ENCODE measurements around the gene OR10H5.
"Not testable (repeated sequence)": the region's sequence is repeated elsewhere in the genome, so short reads cannot be mapped to it uniquely, and the experiment has no call there.

Gene OR10H5, protein sequence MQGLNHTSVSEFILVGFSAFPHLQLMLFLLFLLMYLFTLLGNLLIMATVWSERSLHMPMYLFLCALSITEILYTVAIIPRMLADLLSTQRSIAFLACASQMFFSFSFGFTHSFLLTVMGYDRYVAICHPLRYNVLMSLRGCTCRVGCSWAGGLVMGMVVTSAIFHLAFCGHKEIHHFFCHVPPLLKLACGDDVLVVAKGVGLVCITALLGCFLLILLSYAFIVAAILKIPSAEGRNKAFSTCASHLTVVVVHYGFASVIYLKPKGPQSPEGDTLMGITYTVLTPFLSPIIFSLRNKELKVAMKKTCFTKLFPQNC

DNA sequence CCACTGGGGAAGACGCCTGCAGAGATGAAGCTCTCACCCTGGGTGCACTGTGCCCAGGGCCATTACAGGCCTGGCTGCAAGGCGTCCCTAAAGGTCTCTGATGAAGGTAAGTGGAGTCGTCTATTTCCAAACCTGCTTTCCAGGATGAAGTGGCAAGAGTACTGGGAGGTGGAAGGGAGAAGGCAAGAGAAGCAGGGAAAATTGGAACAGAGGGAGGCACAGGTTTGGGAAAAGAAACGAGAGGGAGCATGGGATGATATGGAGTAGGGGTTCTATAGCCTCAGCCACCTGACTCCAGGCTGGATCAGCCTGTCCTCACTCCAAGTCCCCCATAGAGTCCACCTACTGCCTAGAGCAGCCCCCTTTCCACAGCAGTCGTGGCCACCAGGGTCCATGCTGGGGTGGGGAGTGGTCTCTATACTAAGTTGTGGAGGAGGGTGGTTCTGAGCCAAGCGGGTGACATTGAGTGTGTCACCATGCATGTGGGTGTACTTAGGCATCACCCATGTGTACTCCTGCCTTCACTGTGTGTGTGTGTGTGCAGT is at the start of gene OR10H5:
OR10H5 (plus strand) TSS at position 51 of the 545 bp plus-strand sequence. CDS start 6,388 bp downstream, outside the sequence.
- no peak for DNase-seq (ENCODE audit: low read depth in 2 of 2)

DNA sequence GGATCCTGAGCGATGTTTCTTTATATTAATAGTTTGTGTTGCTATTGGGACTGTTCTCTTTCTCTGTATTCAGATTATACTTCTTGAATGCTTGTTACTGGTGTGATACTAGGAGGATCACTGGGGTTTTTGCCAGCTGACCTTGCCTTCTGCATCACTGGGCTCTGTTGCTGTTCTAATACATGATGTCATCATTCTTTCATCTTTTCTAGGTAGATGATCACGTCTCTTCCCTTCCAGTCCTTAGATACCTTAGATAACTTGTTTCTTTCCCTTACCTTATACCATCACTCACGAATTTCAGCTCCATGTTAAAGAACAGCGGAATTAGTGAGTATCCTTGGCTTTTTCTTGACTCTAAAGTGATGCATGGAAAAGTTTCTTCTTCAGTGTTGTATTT is 49.7 kb upstream of the OR10H5 start, which contains the start of gene OR10H3:
OR10H3 (plus strand) TSS at position 264 of the 400 bp plus-strand sequence. CDS start 3,408 bp downstream, outside the sequence.
- no peak for DNase-seq (ENCODE audit: low read depth in 2 of 2)

DNA sequence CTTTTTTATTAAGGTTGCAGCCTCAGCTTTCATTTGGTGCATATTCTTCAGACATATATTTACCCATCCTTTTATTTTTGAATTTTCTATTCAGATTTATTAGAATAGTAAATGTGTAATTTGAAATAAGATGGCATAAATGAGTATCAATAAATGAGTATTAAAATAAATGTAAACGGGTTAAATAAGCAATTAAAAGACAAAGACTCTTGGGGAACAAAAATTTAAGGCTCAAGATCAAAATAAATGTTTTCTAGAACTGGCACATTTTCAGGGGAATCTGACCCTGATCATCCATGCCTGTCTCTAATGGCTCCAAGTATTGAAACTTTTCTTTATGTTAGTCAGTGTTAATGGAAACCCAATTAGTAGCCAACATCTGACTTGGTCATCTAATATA is 46.7 kb upstream of the OR10H5 start:
- DNase-seq (ENCODE audit: low read depth in 2 of 2) = no peak

DNA sequence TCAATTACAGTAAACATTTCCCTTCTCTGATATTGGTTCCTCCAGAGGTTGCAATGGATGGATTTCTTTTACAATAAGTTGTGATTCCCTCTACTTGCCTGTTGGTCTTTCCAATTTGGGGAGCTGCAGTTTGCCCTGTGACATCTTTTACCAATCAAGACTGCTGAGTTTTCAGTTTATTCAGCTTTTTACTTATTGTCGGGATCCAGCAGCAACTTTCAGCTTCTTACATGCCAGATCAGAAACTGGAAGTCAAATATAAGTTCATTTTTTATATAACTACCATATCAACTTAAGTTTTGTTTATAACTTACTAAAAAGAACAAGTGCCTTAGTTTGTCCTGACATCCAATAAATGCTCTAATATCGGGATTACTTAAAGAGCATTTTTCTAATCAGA is 39.2 kb upstream of the OR10H5 start:
- DNase-seq (ENCODE audit: low read depth in 2 of 2) = no peak

DNA sequence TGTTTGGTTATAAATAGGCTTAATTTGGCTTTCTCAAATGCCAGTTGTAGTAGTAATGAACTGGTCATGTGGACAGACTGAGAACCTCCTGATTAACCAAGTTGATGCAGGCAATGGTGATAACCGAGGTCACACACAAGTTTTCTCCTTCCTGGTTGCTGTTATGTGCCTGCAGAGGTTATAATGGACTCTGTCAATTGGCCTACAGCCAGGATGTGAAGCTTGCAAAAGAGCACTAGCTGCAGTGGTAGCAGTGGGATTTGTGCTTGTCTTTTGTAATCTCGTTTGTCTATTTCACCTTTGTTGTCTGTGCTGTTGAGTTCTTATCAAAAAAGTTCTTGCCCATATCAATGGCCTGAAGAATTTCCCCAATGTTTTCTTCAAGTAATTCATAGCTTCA is 29.1 kb upstream of the OR10H5 start:
- no peak for DNase-seq (ENCODE audit: low read depth in 2 of 2)

DNA sequence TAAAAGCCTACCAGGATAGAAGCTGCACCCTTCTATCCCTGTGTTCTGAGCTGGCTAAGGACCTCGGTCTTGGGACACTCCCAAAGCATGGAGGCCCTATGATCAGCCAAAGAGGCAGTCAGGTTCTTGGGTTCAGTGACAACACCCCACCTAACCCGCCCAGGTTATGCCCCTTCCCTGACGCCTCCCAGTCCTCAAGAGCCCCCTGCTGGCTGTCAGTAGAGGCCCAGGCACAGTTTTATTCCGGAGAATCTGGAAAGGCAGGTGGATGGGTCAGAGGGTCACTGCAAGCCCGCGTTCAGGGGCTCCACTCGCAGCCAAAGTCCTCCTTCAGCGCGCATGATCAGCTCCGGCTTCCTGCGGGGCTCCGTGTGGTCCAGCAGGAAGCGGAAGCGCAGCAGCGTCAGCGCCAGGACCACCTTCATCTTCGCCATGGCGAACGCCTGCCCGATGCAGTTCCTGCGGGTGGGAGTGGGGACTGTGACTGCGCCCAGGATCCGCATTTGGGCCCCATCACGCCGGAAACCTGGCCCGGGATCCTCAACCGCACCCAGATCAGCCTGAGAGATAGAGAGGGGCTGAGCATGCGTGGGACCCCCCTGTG is 27.4 kb upstream of the OR10H5 start:
- DNase-seq (ENCODE audit: low read depth in 2 of 2) = no peak

DNA sequence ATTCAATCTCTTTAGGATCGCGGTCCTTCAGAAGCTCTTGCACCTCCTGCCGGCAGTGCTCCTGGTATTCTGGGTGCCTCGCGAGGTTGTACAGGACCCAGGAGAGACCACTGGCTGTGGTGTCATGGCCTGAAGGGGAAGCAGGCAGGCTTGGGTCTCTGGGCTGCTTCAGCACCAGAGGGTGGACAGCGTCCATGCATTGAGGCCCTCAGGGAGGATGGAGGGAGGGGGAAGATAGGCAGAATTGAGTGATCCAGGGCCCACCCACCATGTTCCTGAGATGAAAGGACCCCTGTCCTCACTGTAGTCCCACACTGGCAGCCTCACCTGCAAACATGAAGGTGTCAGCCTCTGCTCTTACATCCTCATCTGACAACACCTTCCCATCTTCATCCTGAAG is 17.9 kb upstream of the OR10H5 start:
- DNase-seq (ENCODE audit: low read depth in 2 of 2) = no peak

DNA sequence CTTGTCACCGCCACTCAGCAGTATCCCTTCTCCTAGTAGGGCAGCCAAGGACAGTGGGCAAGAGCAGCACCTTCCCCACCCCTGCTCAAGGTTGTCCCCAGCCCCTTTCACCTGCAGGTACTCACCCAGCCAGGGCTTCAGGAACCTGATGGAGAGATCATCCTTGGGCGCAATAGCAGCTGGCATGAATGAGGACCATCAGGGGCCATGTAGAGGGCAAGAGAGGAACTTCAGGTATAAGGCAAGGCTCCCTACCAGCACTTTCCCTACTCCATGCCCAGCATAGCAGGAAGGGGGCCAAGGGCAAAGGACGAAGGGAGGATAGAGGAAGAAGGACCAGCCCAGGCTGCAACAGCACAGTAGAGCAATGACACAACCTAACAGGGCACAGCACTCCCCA is 13.3 kb upstream of the OR10H5 start:
- not testable (repeated sequence) for DNase-seq (ENCODE audit: low read depth in 2 of 2)

DNA sequence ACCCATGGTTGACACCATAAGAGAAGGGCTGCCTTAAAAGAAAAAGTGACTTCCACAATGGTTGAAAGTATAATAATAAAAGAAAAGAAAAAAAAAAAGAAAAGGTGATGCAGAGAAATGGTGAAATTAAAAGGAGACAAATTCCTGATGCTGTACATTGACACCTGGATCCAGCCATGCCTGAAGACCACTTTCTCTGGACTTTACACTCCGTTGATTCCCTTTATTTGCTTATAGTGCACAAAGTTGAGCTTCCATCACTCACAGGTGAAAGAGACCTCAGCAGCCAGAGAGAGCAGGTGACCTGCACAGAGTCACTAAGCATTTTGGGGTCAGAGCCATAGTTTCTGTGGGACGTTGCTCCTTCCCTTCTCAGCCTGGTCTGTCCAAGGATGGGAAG is 12.2 kb upstream of the OR10H5 start:
- no peak for DNase-seq (ENCODE audit: low read depth in 2 of 2)

DNA sequence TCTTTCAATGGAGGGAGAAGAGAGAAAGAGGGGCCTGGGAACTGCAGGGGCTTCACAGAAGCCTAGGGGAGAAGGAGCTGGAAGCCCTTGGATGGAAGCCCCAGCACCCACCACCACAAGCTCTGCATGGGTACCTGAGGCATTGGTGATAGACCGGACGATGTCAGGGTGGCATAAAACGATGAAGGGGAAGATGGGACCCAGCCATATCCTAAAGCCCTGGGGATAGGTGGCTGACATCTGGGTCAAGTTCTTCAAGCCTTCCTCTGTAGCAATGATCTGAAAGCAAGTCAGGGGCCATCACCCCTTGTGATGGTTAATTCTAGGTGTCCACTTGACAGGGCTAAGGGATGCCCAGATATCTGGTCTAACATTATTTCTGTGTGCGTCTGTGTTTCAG is 11.2 kb upstream of the OR10H5 start:
- no peak for DNase-seq (ENCODE audit: low read depth in 2 of 2)

DNA sequence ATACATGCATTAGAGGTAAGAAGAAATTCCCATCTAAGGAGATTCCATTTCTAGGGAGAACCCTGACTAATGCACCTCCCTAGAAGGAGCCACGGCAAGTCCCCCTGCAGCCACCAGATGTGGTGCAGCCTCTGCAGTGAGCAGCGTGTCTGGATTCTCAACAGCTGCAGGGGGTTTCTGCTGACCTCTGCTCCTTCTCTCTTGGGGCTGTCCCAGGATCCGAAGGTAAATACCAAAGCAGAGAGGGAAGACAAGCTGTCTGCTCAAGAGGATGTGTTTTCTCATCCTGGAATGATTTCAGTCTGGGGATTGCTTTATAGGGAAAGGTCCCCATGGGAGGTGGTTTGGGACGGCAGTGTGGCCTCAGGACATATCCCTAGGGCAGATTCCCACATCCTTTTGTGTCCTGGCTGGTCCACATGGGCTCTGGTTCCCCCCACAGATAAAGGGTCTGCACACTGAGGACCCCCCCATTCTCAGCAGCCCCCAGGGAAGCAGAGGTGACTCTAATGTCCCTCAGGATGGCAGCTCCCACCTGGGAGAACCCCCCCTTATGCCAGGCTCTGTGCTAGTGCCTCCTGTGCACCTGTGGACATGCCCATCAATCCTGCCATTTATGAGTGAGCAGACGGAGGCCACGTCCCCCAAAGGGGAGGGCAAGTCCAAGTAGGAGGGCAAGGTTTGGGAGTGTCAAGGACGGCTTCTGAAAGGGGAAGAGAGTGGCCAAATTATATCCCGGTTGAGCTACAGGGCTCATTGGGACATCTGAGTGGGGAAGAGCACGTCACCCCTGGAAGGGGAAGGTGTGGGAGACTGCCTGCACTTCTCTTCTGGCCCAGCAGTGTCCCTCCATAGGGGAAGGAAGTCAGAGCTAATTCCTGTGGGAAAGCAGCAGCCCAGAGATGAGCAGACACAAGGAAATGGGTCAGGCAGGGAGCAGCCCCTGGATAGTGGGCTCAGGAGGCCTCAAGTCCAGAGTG is 10.2 kb upstream of the OR10H5 start:
- DNase-seq (ENCODE audit: low read depth in 2 of 2) = no peak

DNA sequence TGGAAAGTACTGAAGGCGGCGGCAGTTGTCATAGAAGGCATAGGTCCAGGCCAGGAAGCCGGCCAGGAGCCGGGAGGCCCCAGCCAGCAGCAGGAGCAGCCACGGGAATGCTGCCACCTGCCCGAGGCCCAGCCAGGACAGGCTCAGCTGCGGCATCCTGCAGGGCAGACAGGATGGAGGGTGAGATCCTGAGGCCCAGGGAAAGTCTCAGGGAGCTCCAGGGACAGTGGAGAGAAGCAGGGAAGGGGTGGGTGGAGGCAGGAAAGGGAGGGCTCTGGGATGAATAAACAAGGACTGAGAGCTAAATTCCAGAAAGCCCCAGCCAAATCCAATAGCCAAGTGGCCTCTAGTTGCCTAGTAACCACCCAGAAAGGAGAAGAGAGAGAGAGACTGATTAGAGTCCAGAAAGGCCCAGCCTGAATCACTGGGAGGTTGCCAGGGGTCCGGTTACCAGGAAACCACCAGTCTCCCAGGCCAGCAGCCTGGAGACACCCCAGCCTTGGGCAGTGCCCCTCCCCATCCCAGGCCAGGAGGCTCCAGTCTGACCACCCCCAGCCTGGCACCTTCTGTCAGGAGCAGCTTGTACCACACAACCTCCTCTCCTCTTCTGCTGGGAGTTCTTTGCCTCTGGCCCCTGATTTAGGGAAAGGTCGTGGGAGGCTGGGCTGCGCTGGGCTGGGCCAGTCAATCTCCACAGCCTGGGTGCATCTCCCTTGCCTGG is 7.5 kb upstream of the OR10H5 start:
- DNase-seq (ENCODE audit: low read depth in 2 of 2) = no peak

DNA sequence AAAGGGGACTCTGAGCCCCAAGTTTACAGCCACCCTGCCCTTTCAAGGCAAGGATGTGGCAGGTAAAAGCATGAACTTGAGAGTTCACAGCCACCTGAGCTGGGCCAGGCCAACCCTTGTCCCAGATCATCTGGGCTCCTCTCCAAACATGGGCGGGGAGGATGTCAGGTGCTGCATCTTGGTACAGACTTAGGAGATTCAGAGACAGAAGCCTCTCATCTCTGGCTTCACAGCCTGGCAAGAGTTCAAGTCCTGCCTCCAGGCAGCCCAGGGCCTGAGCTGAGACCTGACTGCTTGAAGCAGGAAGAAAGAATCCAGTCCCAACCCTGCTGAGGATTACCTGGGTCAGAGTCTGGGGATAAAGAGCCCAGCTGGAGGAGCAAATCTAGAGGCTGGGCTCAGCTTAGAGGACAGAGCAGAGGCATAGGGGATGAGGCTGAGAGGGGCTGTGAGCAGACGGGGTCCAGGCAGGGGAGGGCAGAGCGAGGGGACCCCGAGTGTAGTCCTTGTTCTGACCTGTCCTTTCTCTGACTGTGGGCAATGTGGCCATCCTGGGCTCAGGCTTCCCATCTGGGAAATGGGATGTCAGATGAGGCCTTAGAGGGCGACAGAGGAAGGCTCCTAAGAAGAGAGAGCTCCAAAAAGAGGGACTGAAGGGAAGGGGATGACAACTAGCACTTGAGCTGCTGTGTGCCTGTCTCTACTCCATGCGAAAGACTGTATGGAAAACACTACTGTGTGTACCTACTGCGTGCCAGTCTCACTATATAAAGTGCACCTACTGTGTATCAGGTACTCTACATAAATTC is 6.6 kb upstream of the OR10H5 start:
- no peak for DNase-seq (ENCODE audit: low read depth in 2 of 2)

DNA sequence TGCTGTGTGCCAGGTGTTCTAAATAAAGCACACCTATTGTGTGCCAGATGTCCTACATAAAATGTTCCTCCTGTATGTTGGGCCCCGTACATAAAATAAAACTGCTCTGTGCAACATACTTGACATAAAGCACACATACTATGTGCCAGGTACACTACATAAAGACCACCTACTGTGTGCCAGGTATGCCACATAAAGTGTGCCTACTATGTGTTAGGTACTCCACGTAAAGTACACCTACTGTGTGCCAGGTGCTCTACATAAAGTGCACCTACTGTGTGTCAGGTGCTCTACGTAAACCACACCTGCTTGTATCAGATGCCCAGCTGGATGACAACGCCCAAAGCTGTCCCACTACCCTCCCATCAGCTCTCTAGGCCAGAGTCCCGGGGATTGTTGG is 5.8 kb upstream of the OR10H5 start:
- no peak for DNase-seq (ENCODE audit: low read depth in 2 of 2)

DNA sequence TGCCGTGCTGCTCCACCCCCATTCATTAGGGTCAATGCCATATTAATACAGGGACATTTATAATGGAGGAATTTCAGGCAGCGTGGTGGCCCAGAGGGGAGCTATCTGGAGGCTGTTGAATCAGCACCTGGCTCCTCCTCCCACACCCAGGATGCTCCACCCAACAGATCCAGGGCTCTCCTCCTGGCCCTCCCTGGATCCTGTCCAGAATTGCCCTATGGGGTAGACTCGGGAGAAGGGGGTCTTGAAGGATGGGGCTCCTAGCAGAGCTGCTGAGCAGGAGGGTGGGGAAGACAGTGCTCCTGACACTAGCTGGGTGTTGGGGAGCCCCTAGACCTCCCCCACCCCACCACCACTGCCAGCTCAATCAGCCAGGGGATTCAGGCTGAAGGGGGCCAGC is 5.2 kb upstream of the OR10H5 start:
- no peak for DNase-seq (ENCODE audit: low read depth in 2 of 2)

DNA sequence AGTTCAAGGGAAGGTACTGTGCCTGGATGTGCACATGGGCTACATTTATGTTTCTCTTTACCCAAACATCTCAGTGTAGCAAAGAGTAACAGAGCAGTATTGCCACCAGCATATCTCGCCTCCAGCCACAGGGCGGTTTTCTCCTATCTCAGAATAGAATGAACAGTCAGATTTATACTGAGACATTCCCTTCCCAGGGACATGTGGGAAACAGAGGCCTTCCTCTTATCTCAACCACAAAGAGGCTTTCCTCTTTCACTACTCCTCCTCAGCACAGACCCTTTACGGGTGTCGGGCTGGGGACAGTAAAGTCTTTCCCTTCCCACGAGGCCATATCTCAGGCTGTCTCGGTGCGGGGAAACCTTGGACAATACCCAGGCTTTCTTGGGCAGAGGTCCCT is 4.6 kb upstream of the OR10H5 start:
- DNase-seq (ENCODE audit: low read depth in 2 of 2) = not testable (repeated sequence)

DNA sequence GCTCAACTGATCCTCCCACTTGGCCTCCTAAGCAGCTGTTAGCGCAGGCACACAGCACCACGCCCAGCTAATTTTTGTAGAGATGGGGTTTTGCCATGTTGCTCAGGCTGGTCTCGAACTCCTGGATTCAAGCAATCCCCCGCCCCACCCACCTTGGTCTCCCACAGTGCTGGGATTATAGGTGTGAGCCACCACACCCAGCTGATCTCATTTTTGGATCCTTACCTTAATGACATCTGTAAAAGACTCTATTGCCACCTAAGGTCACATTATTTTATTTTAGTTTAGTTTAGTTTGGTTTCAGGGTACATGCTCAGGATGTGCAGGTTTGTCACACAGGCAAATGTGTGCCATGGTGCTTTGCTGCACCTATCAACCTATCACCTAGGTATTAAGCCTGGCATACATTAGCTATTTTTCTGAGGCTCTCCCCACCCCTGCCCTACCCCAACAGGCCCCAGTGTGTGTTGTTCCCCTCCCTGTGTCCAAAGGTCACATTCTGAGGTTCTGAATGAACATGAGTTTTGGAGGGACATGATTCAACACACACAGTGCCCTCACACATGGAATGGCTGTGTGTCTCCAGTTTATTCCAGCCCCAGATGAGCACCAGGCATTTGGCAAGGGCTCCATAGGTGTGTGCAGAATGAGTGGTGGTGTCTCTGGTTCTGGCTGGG is 1.3 kb downstream of the OR10H5 start:
- DNase-seq (ENCODE audit: low read depth in 2 of 2) = no peak

DNA sequence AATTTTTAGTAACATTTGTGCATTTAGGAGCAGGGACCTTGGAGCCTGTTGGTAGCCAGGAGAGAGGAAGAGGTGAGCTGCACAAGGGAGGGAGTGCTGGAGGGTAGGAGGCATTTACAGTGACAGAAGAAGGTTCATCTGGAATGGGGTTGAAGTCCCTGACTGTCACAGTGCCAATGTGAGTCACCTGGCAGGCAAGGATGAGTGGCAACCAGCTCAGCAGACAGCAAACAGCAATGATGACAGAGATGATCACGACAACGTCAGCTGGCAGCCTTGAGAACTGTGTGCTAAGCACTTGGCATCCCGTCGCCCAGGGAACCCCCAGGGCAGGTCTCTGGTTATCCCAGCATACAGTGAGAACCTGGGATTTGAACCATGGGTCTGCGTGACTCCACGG is 2.6 kb downstream of the OR10H5 start:
- DNase-seq (ENCODE audit: low read depth in 2 of 2) = no peak

DNA sequence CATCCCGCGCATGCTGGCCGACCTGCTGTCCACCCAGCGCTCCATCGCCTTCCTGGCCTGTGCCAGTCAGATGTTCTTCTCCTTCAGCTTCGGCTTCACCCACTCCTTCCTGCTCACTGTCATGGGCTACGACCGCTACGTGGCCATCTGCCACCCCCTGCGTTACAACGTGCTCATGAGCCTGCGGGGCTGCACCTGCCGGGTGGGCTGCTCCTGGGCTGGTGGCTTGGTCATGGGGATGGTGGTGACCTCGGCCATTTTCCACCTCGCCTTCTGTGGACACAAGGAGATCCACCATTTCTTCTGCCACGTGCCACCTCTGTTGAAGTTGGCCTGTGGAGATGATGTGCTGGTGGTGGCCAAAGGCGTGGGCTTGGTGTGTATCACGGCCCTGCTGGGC is 6.8 kb downstream of the OR10H5 start:
- not testable (repeated sequence) for DNase-seq (ENCODE audit: low read depth in 2 of 2)

DNA sequence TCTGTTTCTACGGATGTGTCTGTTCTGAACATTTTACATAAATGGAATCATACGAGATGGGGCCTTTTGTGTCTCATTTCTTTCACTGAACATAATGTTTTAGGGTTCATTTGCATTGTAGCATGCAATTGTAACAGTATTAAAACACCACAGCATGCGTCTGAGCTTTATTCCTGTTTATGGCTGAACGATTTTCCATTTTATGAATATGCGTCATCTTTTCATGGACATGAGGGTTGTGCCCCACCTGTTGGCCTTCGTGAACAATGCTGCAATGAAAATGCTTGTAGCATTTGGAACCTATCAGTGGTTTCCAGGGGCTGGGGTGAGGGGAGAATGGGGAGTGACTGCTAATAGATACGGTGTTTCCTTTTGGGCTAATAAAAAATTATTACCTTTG is 22.9 kb downstream of the OR10H5 start:
- DNase-seq (ENCODE audit: low read depth in 2 of 2) = no peak

All from stimulated activated CD8-positive, alpha-beta memory T cell treated with anti-CD3 and anti-CD28 coated beads, Interleukin-7, amount 100 ng/mL, for 1 hour (primary cell).